ENCODE data around the gene ITPRIPL2.
A peak's percentile ranks its signal among the peaks of the same experiment; 100 is the strongest.

The ITPRIPL2 gene

DNA sequence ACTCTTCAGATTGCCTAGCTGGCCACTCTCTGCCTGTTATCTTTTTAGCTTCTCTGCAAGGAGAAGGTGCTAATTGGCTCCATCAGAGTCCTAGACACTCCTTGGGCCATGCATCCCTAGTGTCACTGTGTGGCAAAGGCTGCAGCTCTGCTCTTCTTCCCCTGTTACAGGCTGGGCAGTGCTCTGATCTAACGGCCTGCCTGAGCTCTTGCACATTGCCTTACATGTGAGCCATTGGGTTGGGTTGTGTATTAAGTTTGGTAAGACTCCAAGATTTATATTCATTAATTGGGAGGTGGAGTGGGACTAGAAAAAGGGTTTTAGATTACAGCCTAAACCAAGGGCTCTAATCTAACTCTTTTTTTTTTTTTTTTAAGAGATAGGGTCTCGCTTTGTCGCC is 31.2 kb downstream of the ITPRIPL2 start:
- no peak for DNase-seq

- no peak for DNase-seq
Observed at GRCh38 chr16:19147126-19147525, 33.4 kb downstream of the ITPRIPL2 start.

GRCh38 chr16:19147627-19148026 is 33.9 kb downstream of the ITPRIPL2 start:
- no peak for DNase-seq

DNA sequence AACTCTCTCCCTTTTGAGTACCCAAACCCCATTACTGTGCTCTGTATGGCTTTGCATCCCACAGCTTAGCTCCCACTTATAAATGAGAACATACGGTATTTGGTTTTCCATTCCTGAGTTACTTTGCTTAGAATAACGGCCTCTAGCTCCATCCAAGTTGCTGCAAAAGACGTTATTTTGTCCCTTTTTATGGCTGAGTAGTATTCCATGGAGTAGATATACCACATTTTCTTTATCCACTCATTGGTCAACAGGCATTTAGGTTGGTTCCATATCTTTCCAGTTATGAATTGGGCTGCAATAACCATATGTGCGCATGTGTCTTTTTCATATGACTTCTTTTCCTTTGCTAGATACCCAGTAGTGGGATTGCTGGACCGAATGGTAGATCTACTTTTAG is 34.4 kb downstream of the ITPRIPL2 start:
- no peak for DNase-seq

DNA sequence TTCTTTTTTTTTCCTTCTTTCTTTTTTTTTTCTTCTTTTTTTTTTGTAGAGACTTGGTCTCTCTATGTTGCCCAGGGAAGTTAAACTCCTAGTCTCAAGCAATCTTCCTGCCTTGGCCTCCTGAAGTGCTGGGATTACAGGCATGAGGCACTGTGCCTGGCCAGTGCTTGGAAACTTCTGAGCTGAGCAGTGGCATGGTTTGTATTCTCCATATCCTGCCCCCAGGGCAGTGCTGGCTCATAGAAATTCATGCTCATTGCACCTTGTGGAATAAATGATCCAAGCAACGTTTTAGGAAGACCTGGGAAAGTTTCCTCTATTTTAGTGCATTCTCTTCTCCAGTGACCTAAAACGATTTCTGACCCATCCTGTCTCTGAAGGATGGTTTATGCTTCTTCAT is 37.5 kb downstream of the ITPRIPL2 start:
- DNase-seq, result no peak

- DNase-seq, result no peak
Observed at GRCh38 chr16:19152042-19152441, 38.3 kb downstream of the ITPRIPL2 start.

DNA sequence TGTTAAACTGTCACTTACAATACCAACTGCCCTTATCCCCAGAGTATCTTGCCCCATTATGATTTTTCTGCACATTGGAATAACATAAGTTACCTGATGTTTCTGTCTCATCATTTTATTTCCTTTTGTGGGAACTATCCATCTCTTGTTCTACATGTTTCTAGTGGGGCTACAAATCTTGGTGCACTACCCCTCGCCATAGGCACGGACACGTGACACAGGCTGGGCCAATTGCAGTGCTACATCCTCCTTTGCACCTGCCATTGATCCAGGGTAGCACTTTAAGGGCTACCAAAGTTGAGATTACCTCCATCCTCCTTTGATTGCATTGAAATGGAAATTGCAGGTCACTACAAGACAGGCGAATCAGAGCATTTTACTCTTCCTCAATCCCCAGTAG is 40.1 kb downstream of the ITPRIPL2 start:
- DNase-seq, result peak; percentile 24

DNA sequence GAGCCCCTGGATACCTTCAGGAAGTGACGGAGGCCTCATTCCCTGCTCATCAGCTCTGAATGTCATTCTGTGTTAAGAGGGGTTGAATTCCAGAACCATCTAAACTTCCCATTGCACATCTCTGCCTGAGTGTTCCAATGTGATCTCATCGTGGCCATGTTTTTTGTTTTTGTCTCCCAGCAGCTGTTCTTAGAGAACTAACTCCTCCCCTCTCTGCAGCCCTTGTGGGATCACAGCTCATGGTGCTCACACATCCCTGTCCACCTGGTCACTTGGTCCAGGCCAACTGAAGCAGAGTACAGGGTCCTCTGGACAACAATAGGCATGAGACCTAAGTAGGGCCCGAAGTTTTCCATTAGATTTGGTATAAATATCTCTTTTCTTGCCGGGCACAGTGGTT is 48.3 kb downstream of the ITPRIPL2 start:
- DNase-seq, result no peak

DNA sequence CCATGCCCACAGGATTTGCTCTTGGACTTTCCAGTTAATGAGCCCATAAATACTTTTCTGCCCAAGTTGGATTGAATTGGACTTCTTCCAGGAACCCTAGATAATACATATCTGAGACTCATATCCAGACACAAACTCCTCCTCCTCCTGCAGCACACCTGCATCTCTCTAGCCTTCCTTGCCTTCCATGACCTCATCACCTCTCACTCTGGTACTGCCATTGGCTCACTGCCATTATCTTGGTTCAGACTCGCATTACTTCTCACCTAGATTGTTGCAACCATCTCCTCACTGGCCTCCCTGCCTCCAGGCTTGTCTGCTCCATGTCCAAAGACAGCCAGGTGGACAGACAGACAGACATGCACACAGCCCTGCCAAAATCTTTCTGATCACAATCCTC is 49.5 kb downstream of the ITPRIPL2 start:
- no peak for DNase-seq

GRCh38 chr16:19164285-19164684 is 50.5 kb downstream of the ITPRIPL2 start:
- no peak for DNase-seq

DNA sequence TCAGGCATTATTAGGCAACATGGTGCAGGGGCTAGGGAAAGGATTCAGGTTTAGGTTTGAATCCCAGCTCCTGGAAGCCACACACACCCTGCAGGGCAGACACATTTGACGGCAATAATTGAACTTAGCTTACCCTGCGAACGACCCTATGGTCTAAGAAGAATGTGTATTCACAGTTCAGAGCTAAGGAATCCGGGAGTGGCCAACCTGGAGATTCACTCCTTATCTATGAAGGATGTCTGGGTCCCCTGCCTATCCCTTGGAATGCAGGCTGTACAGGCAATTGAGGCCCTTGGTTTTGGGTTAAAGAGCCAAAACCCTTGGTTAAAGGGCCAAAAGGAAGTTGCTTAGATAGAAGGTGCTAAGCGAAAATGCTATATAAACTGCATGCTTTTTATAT is 51.3 kb downstream of the ITPRIPL2 start:
- DNase-seq, result no peak

DNA sequence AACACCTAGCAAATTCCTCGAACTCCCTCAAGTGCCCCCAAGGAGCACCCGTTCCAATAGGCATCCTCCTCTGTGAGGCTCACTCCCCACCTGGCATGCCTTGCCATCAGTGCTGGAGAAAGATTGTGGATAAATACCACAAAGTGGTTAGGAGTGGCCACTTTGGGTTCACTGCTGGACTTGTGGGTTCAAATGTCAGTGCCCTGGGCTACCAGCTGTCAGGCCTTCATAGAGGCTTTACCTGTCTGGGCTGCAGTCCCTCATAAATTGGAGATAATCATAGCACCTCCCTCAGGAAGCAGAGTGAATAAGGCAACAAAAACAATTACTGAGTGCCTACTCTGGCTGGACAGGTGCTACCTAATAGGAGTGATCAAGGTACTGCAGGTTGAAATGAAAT is 52.7 kb downstream of the ITPRIPL2 start:
- DNase-seq, result no peak

DNA sequence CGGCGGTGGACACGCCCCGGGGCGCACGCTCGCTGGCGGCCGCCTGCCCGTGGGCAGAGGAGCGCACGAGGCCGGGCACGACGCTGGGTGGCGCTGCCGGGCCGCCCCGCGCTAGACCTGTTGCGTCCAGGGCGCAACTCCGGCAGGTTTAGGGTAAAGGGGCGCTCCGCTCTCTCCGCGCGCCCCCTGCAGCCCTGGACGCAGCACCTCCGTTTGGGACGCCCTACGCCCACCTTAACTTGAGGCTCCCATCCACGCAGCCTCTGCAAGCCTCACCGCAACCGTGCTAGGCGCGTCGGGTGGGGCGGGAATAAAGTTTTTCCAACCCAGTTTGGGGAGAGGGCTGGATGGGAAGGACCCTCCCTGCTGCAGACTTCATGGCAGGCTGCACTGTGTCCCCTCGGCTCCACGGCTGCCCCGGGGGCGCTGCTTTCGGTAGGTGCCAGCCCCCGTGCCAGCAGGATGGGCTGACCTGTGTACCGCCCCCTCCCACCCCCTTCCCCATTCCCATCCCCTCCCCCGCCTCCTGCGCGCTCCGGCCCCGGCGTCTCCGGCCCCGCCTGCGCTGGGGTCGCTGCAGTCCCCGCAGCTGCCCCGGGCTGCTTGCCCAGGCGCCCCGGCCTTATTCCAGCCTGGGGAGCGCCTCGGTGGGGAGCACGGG is 54.1 kb downstream of the ITPRIPL2 start, which contains the start of gene SYT17:
Gene SYT17, plus strand, starts transcription at position 531 of the 661 bp plus-strand sequence. CDS start 407 bp downstream, outside the sequence.
- no peak for DNase-seq

- DNase-seq, result no peak
Observed at GRCh38 chr16:19168371-19169081, 54.8 kb downstream of the ITPRIPL2 start.

- DNase-seq, result no peak
Observed at GRCh38 chr16:19169082-19169639, 55.4 kb downstream of the ITPRIPL2 start.

- DNase-seq, result no peak
Observed at GRCh38 chr16:19170043-19170655, 56.4 kb downstream of the ITPRIPL2 start.

All from NCI-H524 treated with DMSO at 0.1 percent for 48 hours (cell line).